HL-60 (cell line): ENCODE results near the gene CCDC51.

Experiments used
- GABPA ChIP-seq: IDR thresholded peaks from 2 replicates; pipeline ENCODE4 v1.6.1; 2012; ENCODE audit warnings: low read depth
- POLR2AphosphoS5 ChIP-seq: IDR thresholded peaks from 2 replicates; pipeline ENCODE4 v1.6.1; 2012; ENCODE audit warnings: low read depth
- SPI1 ChIP-seq: IDR thresholded peaks from 2 replicates; pipeline ENCODE4 v1.6.1; 2012; ENCODE audit warnings: low read depth, mild to moderate bottlenecking, borderline replicate concordance
- TF ChIP-seq, protein P1 (sequence below): IDR thresholded peaks from one replicate; pipeline ENCODE4 v1.5.1; 2011; ENCODE audit warnings: low read length, control low read depth, inconsistent platforms; ENCODE audit not compliant: insufficient read depth
- TF ChIP-seq, protein P2 (sequence below): IDR thresholded peaks from 2 replicates; pipeline ENCODE4 v1.6.1; 2012; ENCODE audit warnings: low read depth; ENCODE audit not compliant: insufficient replicate concordance

DNA sequence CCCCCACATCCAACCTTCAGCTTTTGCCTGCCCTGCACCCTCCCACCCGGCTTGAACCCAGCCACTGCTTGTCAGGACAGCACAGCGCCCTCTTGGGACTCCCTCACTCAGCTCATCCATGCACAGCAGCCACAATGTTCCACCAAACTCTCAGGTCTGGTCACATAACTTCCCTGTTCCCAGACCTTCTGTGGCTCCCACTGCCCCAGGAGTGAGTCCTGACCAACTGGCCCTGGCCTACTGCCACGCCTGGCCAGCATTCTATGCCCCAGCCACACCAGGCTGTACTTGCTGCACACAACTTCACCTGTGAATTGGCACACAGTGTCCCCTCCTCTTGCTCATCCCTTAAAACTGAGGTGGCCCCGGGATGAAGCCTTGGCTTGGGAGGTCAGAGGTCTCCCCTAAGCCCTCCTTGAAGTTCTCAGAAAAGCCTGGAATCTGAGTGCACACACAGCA lies 31.1 kb downstream of the CCDC51 start:
- TF ChIP-seq, protein P1, sequence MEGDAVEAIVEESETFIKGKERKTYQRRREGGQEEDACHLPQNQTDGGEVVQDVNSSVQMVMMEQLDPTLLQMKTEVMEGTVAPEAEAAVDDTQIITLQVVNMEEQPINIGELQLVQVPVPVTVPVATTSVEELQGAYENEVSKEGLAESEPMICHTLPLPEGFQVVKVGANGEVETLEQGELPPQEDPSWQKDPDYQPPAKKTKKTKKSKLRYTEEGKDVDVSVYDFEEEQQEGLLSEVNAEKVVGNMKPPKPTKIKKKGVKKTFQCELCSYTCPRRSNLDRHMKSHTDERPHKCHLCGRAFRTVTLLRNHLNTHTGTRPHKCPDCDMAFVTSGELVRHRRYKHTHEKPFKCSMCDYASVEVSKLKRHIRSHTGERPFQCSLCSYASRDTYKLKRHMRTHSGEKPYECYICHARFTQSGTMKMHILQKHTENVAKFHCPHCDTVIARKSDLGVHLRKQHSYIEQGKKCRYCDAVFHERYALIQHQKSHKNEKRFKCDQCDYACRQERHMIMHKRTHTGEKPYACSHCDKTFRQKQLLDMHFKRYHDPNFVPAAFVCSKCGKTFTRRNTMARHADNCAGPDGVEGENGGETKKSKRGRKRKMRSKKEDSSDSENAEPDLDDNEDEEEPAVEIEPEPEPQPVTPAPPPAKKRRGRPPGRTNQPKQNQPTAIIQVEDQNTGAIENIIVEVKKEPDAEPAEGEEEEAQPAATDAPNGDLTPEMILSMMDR = peak; percentile 3
- TF ChIP-seq POLR2AphosphoS5 (no peak), GABPA (no peak), SPI1 (no peak)
- TF ChIP-seq, protein P2, sequence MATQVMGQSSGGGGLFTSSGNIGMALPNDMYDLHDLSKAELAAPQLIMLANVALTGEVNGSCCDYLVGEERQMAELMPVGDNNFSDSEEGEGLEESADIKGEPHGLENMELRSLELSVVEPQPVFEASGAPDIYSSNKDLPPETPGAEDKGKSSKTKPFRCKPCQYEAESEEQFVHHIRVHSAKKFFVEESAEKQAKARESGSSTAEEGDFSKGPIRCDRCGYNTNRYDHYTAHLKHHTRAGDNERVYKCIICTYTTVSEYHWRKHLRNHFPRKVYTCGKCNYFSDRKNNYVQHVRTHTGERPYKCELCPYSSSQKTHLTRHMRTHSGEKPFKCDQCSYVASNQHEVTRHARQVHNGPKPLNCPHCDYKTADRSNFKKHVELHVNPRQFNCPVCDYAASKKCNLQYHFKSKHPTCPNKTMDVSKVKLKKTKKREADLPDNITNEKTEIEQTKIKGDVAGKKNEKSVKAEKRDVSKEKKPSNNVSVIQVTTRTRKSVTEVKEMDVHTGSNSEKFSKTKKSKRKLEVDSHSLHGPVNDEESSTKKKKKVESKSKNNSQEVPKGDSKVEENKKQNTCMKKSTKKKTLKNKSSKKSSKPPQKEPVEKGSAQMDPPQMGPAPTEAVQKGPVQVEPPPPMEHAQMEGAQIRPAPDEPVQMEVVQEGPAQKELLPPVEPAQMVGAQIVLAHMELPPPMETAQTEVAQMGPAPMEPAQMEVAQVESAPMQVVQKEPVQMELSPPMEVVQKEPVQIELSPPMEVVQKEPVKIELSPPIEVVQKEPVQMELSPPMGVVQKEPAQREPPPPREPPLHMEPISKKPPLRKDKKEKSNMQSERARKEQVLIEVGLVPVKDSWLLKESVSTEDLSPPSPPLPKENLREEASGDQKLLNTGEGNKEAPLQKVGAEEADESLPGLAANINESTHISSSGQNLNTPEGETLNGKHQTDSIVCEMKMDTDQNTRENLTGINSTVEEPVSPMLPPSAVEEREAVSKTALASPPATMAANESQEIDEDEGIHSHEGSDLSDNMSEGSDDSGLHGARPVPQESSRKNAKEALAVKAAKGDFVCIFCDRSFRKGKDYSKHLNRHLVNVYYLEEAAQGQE = no peak
